ENCODE results near the gene TRIO. TPM values are rescaled to one million over a fixed set of nuclear protein-coding genes. Genes with fewer than 3 reads are reported as not detected.
A peak's percentile ranks its signal among the peaks of the same experiment; 100 is the strongest.

Gene TRIO
- total RNA-seq, 6 donors from 2014 or later, result 138 to 408 (median 156) TPM

- 78 to 84% methylated on average over 7 of the region's 7 CpGs for WGBS, 2 donors
- H3K4me1 ChIP-seq, result no peaks in the 10 kb centered on the region
- DNase-seq (no peak), ATAC-seq (ENCODE audit: low FRiP score in 2 of 2) (no peak)
- peaks cover 3 to 81% (median 52%) of the 10 kb centered on the region in 4 donors for H3K36me3 ChIP-seq
- no peak overlapping the region for H3K4me3 ChIP-seq
- TF ChIP-seq EP300 (IDR thresholded peaks at IDR 0.05), result no peak
- H3K27ac ChIP-seq, result no peak overlapping the region
- no peaks in the 10 kb centered on the region for H3K27me3 ChIP-seq
- H3K9me3 ChIP-seq, result no peaks in the 10 kb centered on the region
These were observed 363.0 kb downstream of the TRIO start for GRCh38 chr5:14506140-14506538.

- H3K27me3 ChIP-seq, result no peaks in the 10 kb centered on the region
- no peaks in the 10 kb centered on the region for H3K4me1 ChIP-seq
- H3K9me3 ChIP-seq, result no peaks in the 10 kb centered on the region
- 89 to 92% methylated on average over 16 of the region's 16 CpGs for WGBS, 2 donors
- no peak overlapping the region for H3K4me3 ChIP-seq
- no peak overlapping the region for H3K27ac ChIP-seq
- H3K36me3 ChIP-seq, result peaks cover 3 to 76% (median 48%) of the 10 kb centered on the region in 4 donors
- no peak for ATAC-seq (ENCODE audit: low FRiP score in 2 of 2)
- DNase-seq, result no peak
- TF ChIP-seq POLR2AphosphoS5 (IDR thresholded peaks at IDR 0.05), result no peak
- no peak for TF ChIP-seq EP300 (IDR thresholded peaks at IDR 0.05)
- no peak for TF ChIP-seq CTCF (IDR thresholded peaks at IDR 0.05)
- TF ChIP-seq POLR2A (IDR thresholded peaks at IDR 0.05), result no peak
These were observed 363.5 kb downstream of the TRIO start for GRCh38 chr5:14506661-14507060.

- ATAC-seq (ENCODE audit: low FRiP score in 2 of 2) (no peak), DNase-seq (no peak)
- WGBS, 2 donors, result 94 to 96% methylated on average over 19 to 21 of the region's 21 CpGs
- TF ChIP-seq POLR2AphosphoS5 (IDR thresholded peaks at IDR 0.05) (no peak), EP300 (IDR thresholded peaks at IDR 0.05) (no peak), POLR2A (IDR thresholded peaks at IDR 0.05) (no peak), CTCF (IDR thresholded peaks at IDR 0.05) (no peak)
- peaks cover 3 to 69% (median 43%) of the 10 kb centered on the region in 4 donors for H3K36me3 ChIP-seq
- H3K27ac ChIP-seq, result no peak overlapping the region
- H3K4me1 ChIP-seq, result no peaks in the 10 kb centered on the region
- H3K27me3 ChIP-seq, result no peaks in the 10 kb centered on the region
- H3K4me3 ChIP-seq, result no peak overlapping the region
- no peaks in the 10 kb centered on the region for H3K9me3 ChIP-seq
These were observed 364.2 kb downstream of the TRIO start for GRCh38 chr5:14507156-14507941.

- Histone ChIP-seq H3K4me1 (no peaks in the 10 kb centered on the region), H3K9me3 (no peaks in the 10 kb centered on the region), H3K4me3 (no peak overlapping the region), H3K27me3 (no peaks in the 10 kb centered on the region), H3K27ac (no peak overlapping the region), H3K36me3 (peaks cover 3 to 62% (median 37%) of the 10 kb centered on the region in 4 donors)
- DNase-seq (peak in 1 of 2 donors; percentile 77), ATAC-seq (ENCODE audit: low FRiP score in 2 of 2) (no peak)
- 95 to 98% methylated on average over 13 to 20 of the region's 20 CpGs for WGBS, 2 donors
- no peak for TF ChIP-seq POLR2A (IDR thresholded peaks at IDR 0.05)
- TF ChIP-seq POLR2AphosphoS5 (IDR thresholded peaks at IDR 0.05), result no peak
- no peak for TF ChIP-seq CTCF (IDR thresholded peaks at IDR 0.05)
- TF ChIP-seq EP300 (IDR thresholded peaks at IDR 0.05), result no peak
These were observed 364.9 kb downstream of the TRIO start for GRCh38 chr5:14508046-14508445.

- H3K4me1 ChIP-seq, result no peaks in the 10 kb centered on the region
- 80 to 91% methylated on average over 11 of the region's 11 CpGs for WGBS, 2 donors
- no peaks in the 10 kb centered on the region for H3K27me3 ChIP-seq
- ATAC-seq (ENCODE audit: low FRiP score in 2 of 2), result no peak
- H3K36me3 ChIP-seq, result peaks cover 0 to 47% (median 22%) of the 10 kb centered on the region in 4 donors
- no peak for DNase-seq
- H3K4me3 ChIP-seq, result no peak overlapping the region
- no peaks in the 10 kb centered on the region for H3K9me3 ChIP-seq
- no peak overlapping the region for H3K27ac ChIP-seq
- TF ChIP-seq CTCF (IDR thresholded peaks at IDR 0.05), result no peak
These were observed 366.4 kb downstream of the TRIO start for GRCh38 chr5:14509556-14509955.

Data from upper lobe of left lung (tissue), 6 donors.